WTC11 (cell line): ENCODE measurements around the gene ARMC9.

ENCODE experiments used
- CTCF ChIP-seq: fragments of 200-600 bp; IDR thresholded peaks from 2 replicates; pipeline ENCODE4 v1.8.0; 2022; ENCODE audit warnings: antibody characterized with exemption
- E2F1 ChIP-seq: sonication (generic); formaldehyde crosslinking; IDR thresholded peaks from 2 replicates; pipeline ENCODE4 v1.8.0; 2022; ENCODE audit warnings: mild to moderate bottlenecking, missing genetic modification reagents
- E2F4 ChIP-seq: sonication (generic); formaldehyde crosslinking; IDR thresholded peaks from 2 replicates; pipeline ENCODE4 v1.8.1; 2022; ENCODE audit warnings: low read depth, mild to moderate bottlenecking, moderate library complexity, missing genetic modification reagents, borderline replicate concordance
- MAX ChIP-seq: sonication (generic); formaldehyde crosslinking; IDR thresholded peaks from 2 replicates; pipeline ENCODE4 v1.8.0; 2022; ENCODE audit warnings: mild to moderate bottlenecking, missing genetic modification reagents
- MLX ChIP-seq: sonication (generic); formaldehyde crosslinking; IDR thresholded peaks from 2 replicates; pipeline ENCODE4 v1.8.1; 2023; ENCODE audit warnings: mild to moderate bottlenecking, missing genetic modification reagents, moderate library complexity
- NR3C1 ChIP-seq: sonication (generic); formaldehyde crosslinking; conservative IDR thresholded peaks from 2 replicates; pipeline ENCODE4 v1.8.1; 2023; ENCODE audit warnings: low read depth, mild to moderate bottlenecking, missing genetic modification reagents
- PRDM15 ChIP-seq: sonication (generic); formaldehyde crosslinking; IDR thresholded peaks from 2 replicates; pipeline ENCODE4 v1.8.0; 2022; ENCODE audit warnings: missing genetic modification reagents
- SP1 ChIP-seq: sonication (generic); formaldehyde crosslinking; conservative IDR thresholded peaks from 2 replicates; pipeline ENCODE4 v1.8.1; 2022; ENCODE audit warnings: missing genetic modification reagents
- TCF7 ChIP-seq: sonication (generic); formaldehyde crosslinking; IDR thresholded peaks from 2 replicates; pipeline ENCODE4 v1.8.0; 2022; ENCODE audit warnings: mild to moderate bottlenecking, low read depth, missing genetic modification reagents, moderate library complexity
- ZNF138 ChIP-seq: sonication (generic); formaldehyde crosslinking; conservative IDR thresholded peaks from 2 replicates; pipeline ENCODE4 v1.8.1; 2022; ENCODE audit warnings: mild to moderate bottlenecking, moderate library complexity, missing genetic modification reagents
- ZNF232 ChIP-seq: sonication (generic); formaldehyde crosslinking; IDR thresholded peaks from 2 replicates; pipeline ENCODE4 v1.8.0; 2022; ENCODE audit warnings: mild to moderate bottlenecking, missing genetic modification reagents
- ZNF317 ChIP-seq: sonication (generic); formaldehyde crosslinking; IDR thresholded peaks from 2 replicates; pipeline ENCODE4 v1.8.1; 2023; ENCODE audit warnings: low read depth, mild to moderate bottlenecking, moderate library complexity, missing genetic modification reagents, borderline replicate concordance
- TF ChIP-seq, protein P1 (sequence below): sonication (generic); formaldehyde crosslinking; IDR thresholded peaks from 2 replicates; pipeline ENCODE4 v1.8.1; 2023; ENCODE audit warnings: mild to moderate bottlenecking, missing genetic modification reagents, moderate library complexity

DNA sequence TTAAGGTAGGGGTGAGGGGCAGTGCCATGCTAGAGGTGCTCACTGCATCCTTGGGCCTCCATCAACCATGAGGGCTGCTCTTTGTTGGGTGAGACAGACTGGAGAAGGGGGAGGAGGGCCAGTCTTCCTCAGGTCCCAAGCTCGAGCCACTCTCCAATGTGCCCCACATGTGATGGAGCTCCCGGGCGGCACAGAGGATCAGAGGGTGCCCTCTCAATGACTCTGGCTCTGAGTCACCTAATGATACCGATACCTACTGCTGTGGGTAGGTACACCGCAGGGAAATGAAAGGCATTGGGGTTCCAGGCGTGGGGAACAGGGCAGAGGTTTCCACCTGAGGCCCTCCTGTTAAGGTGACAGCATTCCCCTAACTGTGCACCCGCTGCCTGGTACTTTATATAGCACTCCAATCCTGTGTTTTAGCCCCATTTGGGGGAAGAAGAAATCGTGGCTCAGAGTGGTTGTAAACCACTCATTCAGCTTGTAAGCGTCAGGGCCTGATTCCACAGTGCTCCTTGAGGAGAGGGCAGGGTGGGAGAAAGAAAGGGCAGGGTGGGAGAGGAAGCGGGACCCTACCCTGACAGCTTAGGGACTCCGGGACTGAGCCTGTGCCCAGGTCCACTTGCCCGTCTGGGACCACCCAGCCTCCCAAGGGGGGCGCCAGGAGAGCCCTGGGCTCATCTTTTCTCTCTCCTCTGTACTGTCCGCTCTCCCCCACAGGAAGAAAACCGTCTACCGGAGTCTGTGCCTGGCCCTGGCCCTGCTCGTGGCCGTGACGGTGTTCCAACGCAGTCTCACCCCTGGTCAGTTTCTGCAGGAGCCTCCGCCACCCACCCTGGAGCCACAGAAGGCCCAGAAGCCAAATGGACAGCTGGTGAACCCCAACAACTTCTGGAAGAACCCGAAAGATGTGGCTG, 198.8 kb downstream of the ARMC9 start:
- TF ChIP-seq CTCF (no peak), E2F1 (CRISPR knock-in tag) (no peak), MLX (no peak), TCF7 (CRISPR knock-in tag) (no peak), ZNF232 (CRISPR knock-in tag) (no peak), MAX (CRISPR knock-in tag) (no peak), SP1 (no peak), ZNF138 (CRISPR knock-in tag) (no peak), NR3C1 (CRISPR knock-in tag) (no peak), PRDM15 (no peak), ZNF317 (CRISPR knock-in tag) (no peak), E2F4 (no peak)
- TF ChIP-seq, protein P1, sequence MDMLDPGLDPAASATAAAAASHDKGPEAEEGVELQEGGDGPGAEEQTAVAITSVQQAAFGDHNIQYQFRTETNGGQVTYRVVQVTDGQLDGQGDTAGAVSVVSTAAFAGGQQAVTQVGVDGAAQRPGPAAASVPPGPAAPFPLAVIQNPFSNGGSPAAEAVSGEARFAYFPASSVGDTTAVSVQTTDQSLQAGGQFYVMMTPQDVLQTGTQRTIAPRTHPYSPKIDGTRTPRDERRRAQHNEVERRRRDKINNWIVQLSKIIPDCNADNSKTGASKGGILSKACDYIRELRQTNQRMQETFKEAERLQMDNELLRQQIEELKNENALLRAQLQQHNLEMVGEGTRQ (CRISPR knock-in tag), result no peak
